HPDE6-E6E7 (cell line): ENCODE data around the gene LGALS4.
"Not testable (repeated sequence)": the region's sequence is repeated elsewhere in the genome, so short reads cannot be mapped to it uniquely, and the experiment has no call there.

Source experiments
- DNase-seq: peaks from one replicate; pipeline ENCODE4 v3.0.0; 2011; ENCODE audit warnings: missing footprints; ENCODE audit errors: extremely low spot score

LGALS4 gene

DNA sequence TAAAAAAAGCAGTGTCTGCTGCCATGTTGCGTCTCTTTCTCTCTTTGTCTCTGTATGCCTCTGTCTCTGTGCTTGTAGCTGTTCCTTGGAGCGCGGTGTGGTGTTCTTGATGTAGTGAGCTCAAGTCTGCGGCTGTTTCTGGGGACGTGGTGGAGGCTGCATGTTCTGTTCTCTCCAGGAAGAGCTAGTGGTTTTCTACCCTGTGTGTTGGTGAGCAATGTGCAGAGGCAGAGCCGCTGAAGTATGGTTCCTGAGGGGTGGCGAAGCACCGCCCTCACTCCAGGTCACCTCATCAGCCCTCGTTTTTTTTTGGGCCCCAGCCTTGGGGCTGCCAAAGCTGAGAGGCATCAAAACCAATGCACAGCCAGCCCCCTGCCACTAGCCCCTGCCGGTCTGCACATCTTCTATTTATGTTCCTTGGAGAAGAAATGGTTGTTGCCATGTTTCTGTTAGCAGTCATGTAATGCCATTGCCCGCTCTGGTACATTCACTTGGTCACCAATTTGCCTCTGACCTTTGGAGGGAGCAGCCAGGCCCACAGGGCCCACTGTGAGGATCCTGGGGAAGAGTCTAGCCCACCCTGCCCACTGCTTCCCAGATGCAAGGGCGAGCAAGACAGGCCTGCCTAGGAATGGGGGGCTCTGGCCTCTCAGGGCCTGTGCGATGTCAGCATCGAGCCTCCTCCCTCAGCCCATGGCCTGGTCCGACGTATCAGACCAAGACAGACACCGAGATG, 29.9 kb upstream of the LGALS4 start:
- DNase-seq, result no peak

DNA sequence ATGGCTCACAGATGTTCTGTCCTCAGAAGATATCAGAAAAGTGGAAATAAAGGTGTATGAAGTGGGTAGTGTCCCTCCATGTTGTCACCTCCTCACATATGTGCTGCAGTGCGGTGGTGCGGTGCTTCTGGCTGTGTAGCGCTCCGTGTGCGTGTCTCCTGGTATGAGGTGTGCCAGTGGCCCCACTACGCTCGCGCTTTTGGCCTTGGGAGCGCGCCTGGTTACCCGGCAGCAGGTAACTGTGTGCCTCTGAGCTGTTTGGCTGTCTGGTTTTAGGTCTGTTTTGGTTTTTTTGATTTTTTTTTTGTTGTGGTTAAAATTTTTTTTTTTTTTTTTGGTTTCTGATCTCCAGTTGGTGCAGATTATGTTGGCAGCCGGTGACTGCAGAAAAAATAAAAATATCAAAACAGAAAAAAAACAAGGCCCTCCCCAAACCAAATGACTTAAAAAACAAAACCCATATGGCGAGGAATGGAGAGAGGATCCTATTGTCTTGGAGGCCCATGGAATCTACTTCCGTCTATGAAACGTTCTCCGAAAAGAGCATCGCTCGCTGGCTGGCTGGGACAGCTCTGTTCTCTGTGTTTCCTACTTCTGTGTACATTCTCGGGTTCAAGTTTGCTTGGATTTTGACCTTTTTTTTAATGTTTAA, 29.2 kb upstream of the LGALS4 start:
- no peak for DNase-seq

DNA sequence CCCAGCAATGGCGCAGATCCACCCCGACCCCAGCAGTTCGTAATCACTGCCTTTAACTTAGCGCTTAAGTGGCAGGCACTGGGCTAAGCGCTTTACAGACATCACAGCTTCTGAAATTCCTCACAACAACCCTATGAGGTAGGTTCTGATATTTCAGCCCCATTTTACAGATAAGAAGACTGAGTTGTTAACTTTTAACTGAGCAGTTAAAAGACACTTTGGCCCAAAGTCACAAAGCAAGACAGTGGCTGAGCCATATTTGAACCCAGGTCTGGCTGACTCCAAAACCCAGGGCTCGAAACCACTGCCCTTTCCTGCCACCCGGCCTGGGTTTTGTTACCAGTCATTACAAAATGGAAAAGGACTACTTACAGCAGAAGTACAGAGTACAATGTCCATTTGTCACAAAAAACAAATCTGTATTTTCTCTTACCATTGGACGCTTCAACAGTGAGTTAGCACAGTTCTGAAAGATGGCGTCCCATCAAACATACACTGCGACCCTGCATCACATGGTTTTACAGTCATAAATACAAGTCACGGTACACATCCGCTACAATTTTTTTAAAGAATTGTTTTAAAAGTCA, 28.5 kb upstream of the LGALS4 start:
- DNase-seq, result no peak

DNA sequence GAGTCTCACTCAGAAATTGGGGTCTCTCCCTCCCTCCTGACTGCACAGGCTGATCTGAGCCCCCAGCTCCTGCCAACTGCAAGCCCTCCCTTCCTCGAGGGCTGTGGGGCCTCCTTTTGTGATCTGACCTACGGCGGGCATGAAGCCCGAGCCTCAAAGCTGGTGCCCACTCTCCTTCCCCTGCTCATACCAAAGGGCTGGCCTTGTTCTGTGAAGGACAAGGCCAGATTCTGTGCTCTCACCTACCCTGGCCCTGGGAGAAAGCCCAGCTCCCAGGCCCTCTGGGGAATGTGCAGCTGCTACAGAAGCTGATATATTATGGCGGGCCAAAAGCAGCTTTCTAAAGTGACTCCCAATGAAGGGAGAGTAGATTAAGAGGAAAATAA, 27.8 kb upstream of the LGALS4 start:
- DNase-seq, result no peak

DNA sequence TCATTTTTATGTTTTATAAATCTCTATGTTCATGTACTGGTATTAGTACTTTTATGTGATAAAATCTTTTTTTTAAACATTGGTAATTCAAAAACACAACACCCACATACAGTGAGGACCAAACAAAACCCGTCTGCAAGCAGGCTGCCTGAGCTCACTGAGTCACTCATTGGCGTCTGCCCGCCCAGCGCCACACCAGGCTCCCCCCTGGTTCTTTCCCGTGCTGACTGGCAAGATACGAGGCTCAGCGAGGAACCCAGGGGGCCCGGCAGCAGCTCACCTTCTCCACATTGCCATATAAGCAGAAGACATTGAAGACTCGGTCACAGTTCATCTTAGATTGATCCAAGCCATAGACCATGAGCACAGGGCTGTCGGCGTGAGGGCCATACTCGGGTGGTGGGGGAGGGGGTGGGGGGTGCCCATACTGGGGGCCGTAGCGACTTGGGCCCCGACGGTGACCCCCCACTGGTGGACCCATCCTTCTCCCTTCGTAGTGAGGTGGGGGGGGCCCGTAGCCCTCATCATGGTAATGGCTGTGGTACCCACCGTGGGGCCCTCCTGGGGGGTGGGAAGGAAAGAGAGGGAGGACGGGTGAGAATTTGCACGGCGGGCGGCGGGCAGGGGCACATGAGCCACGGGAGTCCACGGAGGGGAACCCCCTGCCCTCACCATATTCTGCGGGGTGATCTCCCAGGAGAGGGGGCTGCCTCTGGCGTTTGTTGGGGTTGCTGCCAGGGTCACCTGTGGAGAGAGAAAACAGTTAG, 27.3 kb upstream of the LGALS4 start:
- DNase-seq, result no peak

DNA sequence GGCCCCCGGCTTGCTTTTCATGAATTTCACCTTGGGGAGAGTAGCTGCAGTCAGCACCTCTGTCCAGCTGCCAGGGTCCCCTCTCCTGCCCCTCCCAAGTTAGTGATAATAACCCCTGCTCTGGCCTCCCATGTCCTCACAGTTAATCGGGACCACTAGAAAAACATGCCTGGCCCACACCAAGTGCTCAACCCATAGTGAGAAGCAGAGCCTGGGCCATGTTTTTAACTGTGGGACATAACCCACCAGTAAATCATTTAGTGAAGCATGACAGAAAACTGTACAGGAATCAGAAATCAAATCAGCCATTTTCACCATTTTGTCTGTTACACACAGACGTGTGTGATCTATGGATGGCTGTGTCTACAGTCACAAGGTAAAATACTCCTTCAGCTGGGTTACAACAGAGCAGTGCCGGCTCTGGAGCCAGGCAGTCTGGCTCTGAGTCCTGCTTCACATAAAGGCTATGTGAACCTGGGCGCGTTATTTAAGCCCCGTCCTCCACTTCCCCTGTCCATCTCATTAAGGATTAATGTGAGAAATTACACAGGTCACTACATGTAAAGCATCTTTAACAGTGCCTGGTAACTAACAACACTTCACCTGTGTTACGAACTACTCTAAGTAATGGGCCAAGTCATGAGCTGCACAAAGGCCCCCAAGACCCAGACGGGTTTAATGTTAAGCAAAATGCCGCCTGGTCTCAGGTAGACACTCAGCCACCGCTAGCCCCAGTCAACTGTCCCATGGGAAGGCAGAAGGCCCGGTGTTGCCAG, 26.4 kb upstream of the LGALS4 start:
- no peak for DNase-seq

DNA sequence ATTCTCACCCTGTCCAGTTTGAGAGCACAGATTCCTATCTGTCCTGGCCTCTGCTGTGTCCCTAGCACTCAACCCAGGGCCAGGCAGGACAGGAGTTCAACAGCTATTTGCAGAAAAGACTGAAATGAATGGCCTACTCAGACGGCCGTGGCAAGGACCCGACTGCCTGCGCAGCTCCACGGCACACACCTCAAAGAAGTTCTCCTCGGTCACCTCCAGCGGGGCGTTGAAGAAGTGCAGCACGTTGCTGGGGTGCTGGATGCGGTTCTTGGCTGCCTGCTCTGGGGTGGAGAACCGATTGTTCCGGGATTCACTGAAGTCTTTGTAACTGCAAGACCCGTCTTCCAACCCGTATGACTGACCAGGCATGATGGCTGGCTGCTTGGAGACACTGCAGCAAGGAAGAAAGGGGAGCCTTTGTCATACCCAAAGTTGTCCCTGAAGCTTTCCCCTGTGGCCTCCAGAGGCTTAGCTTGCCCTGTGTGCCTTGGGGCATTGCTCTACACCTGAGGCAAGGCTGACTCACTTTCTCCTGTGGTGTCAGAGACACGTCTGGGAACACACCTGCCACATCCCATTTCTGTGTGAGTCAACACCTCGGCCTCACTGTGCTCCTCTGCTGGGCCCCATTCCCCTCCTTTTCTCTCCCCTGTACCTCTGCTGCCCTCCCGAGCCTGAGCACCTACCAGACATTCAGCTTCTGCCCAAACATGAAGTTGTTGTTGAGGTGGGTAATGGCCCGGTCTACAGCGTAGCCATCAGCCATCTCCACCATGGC, 25.7 kb upstream of the LGALS4 start:
- DNase-seq, result peak; percentile 91

DNA sequence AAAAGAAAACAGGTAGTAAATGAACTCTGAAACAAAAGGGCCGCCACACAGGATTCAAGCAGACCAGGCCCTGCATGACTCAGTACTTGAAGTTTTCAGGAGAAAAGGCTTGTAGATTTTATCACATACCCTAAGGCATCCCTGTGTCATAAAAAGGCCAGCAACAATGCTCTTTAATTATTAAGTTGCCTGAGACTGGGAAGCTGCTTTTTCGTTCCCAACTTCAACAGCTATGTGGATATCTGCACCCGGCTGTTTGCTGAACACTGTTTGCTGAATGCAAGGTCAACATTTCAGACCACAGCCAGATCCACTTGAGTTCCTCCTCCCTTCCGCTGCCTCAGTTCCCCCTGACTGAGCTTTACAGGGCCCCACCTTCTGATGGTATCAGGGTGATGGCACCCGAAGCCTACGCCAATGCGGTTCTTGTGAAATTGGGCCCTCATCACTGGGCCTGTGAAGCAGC, 24.9 kb upstream of the LGALS4 start:
- peak; percentile 64 for DNase-seq

DNA sequence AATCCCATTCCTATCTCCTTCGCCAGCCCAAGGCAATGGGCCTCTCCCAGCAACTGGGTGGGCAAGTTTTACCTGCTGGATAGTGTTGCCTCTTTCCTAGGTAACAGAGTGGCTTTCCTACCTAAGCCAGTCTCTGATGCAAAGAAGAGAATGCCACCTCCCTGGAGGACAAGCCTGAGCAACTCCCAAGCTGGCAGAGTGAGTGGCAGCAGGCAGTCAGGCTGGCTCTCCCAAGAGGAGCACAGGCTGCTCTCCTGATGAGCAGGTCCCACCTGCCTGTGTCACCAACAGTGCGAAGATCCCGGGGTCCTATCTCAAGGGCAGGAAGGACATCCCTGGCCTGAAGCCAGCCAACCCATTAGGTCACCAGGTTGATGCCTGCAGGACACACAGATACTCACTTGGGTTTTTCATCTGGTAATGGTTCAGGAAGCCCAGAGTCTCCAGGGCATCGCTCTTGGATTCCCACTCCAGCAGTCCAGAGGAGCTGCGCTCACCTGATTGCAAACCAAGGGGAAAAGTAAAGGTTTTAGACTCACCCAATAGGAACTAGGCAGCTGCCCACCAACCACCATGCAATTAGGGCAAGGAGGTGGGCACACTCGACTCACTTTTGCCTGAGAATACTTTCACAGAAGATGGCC, 24.4 kb upstream of the LGALS4 start:
- DNase-seq, result no peak

DNA sequence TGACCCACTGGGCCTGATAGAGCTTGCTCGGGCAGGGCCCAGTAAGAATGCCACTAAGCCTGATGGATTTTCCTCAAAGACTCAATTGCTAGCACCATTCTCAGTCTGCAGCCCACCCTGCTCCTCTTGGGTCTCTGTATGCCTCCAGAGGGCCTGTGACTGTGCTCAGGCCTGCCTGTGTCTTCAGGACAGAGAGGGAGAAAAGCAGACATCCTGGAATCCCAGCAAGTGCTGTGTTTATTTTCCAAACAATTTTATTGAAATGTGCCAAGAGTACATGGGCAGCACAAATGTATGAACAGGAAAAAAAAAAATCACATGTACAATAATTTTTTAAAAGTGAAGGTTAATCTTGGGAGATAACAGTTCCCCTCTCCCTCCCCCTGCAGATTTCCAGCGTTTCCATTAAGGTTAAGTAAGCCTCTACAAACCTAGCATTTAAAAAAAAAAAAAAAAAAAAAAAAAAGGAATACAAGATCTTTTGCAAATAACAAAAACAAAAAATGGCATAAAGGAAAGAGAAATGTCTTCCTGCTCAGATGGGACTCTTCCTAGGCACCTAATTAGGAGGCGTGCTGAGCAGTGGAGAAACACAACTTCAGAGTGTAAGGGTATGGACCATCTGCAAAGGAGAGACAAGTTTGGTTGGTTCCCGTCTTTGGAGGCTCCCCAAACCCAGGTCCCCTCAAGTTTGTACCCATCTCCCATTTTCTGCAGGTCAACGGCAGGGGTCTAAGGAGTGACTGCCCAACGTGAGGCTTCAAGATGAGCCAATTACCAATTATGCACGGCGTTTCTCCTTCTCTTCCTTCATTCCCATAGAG, 23.6 kb upstream of the LGALS4 start:
- no peak for DNase-seq

DNA sequence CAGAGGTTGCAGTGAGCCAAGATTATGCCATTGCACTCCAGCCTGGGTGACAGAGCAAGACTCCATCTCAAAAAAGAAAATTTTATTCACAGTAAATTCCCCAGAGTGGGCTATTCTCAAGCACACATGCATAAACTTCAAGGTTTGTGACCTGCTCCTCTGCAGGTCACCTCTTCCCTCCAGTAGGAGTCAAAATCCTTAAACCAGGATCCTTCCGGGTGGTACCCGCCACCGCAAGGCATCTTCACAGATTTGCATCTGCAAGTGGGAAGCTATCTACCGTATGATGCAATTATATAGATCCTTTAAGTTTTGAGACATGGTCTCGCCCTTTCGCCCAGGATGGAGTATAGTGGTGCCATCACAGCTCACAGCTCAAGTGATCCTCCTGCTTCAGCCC, 21.8 kb upstream of the LGALS4 start:
- DNase-seq, result no peak

DNA sequence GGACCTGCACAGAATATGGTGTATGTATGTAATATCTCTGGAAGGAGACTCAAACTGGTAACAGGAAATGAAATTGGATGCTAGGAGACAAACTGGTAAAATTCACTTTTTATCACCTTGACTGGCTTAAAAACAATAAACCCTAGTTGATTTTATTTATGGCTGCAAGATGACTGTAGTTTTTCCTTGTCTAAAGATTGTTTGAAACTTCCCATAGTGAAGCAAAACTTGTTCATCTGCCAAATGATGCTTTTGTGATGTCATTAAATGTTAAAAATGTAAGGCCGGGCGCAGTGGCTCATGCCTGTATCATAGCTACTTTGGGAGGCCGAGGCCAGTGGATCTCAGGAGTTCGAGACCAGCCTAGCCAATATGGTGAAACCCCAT, 21.4 kb upstream of the LGALS4 start:
- DNase-seq, result no peak

DNA sequence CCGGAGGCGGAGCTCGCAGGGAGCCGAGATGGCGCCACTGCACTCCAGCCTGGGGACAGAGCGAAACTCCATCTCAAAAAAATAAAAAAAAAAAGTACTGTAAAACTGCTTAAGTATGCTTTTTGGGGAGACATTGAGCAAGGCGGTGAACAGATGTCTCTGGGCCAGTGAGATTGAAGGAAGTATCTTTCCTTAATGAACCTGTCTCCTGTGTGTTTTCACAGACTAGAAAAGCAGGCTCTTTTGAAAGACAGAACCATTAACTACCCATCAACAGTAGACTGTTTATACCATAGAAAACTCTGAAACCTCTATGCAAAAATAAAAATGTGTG, 20.3 kb upstream of the LGALS4 start:
- DNase-seq, result no peak

DNA sequence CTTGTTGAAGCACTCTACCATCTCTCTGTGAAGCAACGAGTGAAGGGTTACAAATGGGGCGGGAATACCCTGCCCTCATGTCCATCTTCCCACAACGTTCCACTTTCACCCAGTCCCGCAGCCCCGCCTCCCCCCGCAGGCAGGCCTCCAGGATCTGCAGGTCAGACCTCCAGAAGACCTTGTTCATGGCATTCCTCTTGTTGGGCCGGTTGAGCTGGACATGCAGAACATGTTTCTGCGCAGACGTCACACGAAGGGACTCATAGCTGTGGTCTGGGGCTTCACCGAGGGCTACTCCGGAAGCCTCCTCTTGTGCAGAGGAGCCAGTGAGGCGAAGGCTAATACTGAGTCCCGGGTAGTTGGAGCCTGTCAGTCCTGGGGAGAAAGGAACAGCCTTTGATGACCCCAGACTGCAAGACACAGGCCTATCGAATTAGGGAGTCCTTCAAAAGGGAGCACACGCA, 18.4 kb upstream of the LGALS4 start:
- peak; percentile 67 for DNase-seq

DNA sequence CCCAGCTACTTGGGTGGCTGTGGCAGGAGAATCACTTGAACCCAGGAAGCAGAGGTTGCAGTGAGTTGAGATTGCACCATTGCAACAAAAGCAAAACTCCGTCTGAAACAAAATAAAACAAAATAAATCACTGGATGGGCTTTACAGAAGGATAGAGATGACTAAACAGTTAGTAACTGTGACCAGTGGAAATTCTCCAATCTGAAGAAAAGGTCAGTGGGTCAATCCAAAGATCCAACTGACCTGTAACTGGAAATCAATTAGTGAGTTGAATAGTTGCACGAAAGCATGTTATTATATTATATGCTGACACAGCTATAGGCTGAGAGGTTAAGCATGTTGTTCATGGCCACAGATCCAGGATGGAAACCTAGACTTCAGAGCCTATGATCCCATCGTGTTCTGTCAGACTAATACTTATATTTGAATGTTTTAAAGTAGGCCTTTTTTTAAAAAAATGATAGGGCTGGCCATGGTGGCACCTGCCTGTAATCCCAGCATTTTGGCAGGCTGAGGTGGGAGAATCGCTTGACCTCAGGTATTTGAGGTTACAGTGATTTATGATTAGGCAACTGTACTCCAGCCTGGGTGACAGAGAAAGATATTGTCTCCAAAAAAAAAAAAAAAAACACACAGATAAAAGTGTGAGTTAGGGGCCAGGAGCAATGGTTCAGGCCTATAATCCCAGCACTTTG, 17.4 kb upstream of the LGALS4 start:
- DNase-seq, result no peak

DNA sequence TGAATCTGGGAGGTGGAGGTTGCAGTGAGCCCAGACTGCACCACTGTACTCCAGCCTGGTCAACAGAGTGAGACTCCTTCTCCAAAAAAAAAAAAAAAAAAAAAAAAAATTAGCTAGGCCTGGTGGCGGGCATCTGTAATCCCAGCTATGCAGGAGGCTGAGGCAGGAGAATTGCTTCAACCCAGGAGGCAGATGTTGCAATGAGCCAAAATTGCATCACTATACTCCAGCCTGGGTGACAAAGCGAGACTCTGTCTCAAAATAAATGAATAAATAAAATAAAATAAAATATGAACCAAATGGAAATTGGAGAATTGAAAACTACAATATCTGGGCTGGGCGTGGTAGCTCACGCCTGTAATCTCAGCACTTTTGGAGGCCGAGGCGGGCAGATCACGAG, 16.5 kb upstream of the LGALS4 start:
- DNase-seq, result not testable (repeated sequence)

DNA sequence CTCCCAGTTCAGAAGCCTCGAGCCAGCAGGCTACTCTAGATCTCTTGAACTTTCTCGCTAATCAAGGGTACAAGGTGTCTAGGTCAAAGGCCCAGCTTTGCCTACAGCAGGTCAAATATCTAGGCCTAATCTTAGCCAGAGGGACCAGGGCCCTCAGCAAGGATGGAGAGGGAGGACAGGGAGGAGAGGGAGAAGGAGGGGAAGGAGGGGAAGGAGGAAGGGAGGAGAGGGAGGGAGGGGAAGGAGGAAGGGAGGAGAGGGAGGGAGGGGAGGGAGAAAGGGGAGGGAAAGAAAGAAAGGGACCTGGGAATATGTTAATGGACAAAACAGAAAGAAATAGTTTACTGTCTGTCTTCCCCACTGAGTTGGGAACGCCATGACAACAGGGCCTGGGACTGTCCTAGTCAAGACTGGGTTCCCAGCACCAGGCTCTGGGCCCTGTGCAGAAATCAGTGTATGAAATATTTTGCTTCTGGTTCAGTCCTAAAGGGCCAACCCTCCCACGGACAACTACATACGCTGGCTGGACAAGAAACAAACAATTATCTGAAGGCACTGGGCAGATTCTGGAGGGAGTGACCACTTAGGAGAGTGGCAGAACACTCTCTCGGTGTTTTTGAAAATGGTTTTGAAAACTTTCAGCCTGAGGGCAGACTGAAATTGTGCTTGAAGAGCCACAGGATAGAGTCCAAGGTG, 14.3 kb upstream of the LGALS4 start:
- no peak for DNase-seq

DNA sequence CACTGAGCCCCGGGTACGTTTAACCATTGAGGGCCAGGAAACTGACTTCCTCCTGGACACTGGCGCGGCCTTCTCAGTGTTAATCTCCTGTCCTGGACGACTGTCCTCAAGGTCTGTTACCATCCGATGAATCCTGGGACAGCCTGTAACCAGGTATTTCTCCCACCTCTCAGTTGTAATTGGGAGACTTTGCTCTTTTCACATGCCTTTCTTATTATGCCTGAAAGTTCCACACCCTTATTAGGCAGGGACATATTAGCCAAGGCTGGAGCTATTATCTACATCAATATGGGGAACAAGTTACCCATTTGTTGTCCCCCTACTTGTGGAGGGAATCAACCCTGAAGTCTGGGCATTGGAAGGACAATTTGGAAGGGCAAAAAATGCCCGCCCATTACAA, 13.2 kb upstream of the LGALS4 start:
- not testable (repeated sequence) for DNase-seq
